ENCODE data around the gene VCL.

- TF ChIP-seq CTCF (IDR thresholded peaks at IDR 0.05; ENCODE audit: low read depth, low read length, missing input control) (no peak), TAF1 (conservative IDR thresholded peaks at IDR 0.05) (no peak), JUND (IDR thresholded peaks at IDR 0.05) (no peak), ZBTB33 (IDR thresholded peaks at IDR 0.05) (no peak), GABPA (IDR thresholded peaks at IDR 0.05 in 1 of 2, conservative IDR thresholded peaks at IDR 0.05 in 1 of 2) (no peak), FOXA1 (IDR thresholded peaks at IDR 0.05) (no peak), MAX (IDR thresholded peaks at IDR 0.05) (no peak), REST (IDR thresholded peaks at IDR 0.05) (no peak), RXRA (IDR thresholded peaks at IDR 0.05) (no peak), SP1 (IDR thresholded peaks at IDR 0.05) (no peak), ATF3 (IDR thresholded peaks at IDR 0.05) (no peak), EGR1 (IDR thresholded peaks at IDR 0.05; ENCODE audit: low read depth in 2 of 2) (no peak), RAD21 (IDR thresholded peaks at IDR 0.05) (no peak)
Measured at GRCh38 chr10:74104996-74105395, 107.1 kb downstream of the VCL start.
